ENCODE results near the gene MRGPRF.

Gene MRGPRF

DNA sequence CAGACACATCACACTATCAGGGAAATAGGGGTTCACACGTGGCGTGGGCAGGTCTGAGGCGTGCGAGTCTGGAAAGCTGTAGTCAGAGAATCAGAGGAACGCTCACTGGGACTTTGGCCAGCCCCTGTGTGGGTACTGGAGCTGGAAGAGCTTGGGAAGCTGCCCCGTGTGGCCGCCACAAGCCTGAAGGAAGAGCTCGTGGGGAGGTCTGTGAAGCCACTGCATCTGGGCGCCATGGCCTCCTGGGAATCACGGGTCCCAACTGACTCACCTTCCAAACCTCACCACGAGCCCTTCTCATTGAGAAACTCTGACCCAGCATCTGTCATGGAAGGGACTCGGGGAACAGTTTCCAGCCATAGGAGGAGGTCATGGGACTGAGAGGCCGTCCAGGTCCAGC is 5.9 kb upstream of the MRGPRF start:
- no peak for DNase-seq

GRCh38 chr11:69017951-69018350 is 4.9 kb upstream of the MRGPRF start:
- no peak for DNase-seq

- no peak for DNase-seq
Measured at GRCh38 chr11:69014898-69015549, 2.0 kb upstream of the MRGPRF start.

DNA sequence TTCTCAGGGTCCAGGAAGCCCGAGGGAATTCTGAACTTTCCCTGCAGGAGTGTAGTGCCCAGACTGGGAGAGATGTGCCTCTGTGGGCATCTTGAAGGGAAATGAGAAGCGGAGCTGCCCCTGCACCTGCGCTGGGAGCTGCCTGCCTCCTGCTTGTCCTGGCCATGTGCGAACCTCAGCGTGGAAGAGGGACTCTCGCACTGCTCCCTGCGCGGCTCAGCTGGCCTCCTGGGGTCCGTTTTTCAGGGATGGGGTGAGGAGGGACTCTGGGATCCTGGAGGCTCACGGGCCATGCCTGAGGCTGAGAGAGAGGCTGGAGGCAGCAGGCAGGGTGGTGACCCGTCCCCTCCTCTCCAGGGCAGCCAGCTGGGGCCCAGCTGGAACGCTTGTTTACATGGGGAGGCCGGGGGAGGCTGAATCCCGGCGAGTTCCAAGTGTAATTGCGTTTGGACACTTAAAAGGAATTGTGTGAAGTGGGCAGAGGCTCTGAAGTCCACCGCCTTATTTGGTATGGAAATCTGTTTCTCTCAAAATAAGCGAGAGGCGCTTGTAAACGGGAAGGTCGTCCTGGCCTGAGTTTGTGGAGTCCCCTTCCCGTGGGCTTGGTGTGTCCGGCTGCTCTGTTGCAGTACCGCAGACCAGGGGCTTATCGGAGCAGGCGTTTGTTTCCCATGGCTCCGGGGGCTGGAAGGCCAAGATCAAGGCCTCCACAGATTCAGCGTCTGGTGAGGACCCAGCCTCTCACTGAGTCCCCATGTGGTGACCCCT is 1.2 kb upstream of the MRGPRF start:
- no peak for DNase-seq

- no peak for DNase-seq
Measured at GRCh38 chr11:69012092-69013008, 696 bp downstream of the MRGPRF start.

- DNase-seq, result no peak
Measured at GRCh38 chr11:69011624-69012091, 1.4 kb downstream of the MRGPRF start.

DNA sequence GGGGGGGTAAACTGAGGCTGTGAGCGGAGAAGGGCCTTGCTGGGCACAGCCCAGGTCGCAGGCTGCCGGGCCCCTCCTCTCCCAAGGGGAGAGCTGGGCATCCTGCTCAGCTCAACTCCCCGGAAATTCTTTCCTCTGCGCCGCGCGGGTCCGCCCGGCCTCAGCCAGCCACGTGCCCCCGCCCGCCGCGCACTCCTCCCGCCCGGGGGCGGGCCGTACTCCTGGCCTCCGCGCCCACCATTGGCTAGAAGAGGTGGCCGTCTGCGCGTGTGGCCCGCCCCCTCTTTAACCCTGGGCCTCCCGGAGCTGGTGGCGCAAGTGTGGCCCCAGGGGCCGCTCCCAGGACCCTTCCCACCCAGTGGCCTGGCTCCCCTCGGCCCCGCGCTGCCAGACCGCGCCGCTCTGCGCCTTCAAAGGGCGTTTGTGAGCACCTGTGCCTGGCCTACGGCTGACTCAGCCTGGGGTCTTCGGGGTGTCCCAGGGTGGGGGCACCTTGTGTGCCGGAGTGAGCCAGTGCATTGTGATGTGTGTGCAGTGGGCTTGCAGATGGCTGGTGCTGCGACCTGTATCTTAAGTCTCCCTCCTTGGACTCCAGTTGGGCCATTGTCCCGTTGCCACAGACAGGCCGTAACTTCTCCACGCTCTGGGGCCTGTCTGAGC is 2.0 kb downstream of the MRGPRF start:
- DNase-seq, result no peak

DNA sequence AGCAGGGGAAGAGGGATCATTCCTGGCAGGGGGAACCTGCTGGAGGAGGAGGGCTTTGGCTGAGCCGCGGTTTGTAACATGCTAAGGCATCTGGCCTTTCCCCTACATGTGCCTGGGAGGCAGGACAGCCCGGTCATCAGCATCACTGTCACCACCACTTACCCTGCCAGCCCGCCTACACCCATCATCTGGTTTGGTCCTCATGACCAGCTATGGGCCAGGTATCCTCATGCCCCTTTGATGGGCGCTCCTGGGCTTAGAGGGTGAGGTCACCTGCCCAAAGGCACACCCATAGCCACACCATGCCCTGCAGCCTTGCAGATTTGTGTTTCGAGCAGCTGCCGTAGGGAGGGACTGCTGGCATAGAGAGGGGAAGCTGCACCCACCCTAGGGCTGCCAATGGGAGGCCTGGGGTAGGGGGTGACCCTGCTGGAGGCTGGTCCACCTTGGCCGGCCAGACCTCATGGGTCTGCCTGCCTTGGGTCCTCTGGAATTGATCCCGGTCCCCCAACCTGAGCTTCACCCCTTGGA is 2.6 kb downstream of the MRGPRF start:
- DNase-seq, result no peak

- DNase-seq, result no peak
Measured at GRCh38 chr11:69009441-69010211, 3.4 kb downstream of the MRGPRF start.

DNA sequence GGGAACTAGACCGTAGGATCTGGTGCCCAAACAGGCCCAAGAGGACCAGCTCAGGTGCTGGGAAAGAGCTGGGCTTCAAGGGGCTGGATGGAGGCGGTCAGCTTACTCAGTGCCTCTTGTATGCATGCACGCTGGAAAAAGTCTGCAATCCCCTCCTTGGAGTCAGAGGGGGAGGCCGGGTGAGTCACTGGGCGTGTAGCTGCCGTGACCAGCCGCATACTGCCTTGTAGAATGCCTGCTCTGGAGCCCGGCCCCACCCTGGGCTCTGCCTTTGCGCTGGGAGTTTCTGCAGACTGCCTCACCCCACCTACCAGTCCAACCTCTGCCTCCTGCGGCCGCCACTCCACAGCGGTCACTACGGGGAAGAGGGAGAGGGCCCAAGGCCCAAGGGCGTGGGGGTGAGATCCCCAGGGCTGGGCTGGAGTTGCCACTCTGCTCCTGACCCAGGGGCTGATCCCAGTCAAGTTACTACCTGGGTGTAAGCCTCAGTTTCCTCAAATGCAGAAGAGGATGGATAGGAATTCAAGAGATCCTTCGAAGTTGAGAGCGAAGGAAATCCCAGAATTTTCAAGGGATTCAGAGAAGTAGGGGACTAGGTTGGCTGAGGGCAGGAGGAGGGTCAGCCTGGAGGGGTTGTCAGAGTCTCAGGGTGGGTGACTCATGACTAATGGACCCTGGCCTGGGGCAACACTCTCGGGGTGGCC is 4.2 kb downstream of the MRGPRF start:
- no peak for DNase-seq

DNA sequence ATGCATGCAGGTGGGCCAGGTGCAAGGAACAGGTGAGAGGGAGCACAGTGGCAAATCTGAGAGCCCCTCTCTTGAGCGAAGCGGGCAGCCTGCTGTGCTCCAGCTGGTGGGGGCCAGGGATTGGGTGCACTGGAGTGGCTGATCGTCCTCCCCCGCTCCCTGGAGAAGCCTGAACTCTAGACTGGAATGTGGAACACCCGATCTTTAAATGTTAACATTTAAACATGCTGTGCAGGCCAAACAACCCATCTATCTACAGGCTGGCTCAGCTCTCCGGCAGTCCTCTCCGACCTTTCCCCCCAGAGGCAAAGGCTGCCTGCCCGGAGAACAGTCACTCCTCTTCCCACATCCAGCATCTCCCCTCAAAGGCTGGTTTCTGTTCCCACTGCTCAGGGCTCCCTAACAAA is 5.1 kb downstream of the MRGPRF start:
- DNase-seq, result peak; percentile 19

- no peak for DNase-seq
Measured at GRCh38 chr11:69006816-69007215, 6.2 kb downstream of the MRGPRF start.

GRCh38 chr11:69005631-69006368 is 7.2 kb downstream of the MRGPRF start:
- no peak for DNase-seq

GRCh38 chr11:69005183-69005630 is 7.8 kb downstream of the MRGPRF start:
- no peak for DNase-seq

GRCh38 chr11:69004411-69005182 is 8.4 kb downstream of the MRGPRF start:
- no peak for DNase-seq

GRCh38 chr11:69003866-69004367 is 9.1 kb downstream of the MRGPRF start:
- DNase-seq, result no peak

- no peak for DNase-seq
Measured at GRCh38 chr11:69003301-69003865, 9.7 kb downstream of the MRGPRF start.

- DNase-seq, result no peak
Measured at GRCh38 chr11:69002570-69003231, 10.3 kb downstream of the MRGPRF start.
